HCT116 (cell line): ENCODE measurements around the gene RPS25. TPM values are rescaled to one million over a fixed set of nuclear protein-coding genes. Genes with fewer than 3 reads are reported as not detected.

Experiments
- ATAC-seq: fragments of 200-7000 bp; cut with Tn5 transposase; 2 replicates; pipeline ENCODE4 v1.9.1; 2020; ENCODE audit warnings: mild to moderate bottlenecking, moderate library complexity
- Bru-seq: library from RNA; stranded (reverse); fragments of 400-500 nt; gene quantifications from one replicate; lab custom pipeline; 2021; lab: Mats Ljungman, UMichigan
- BruChase-seq, 2 experiments: library from RNA; stranded (reverse); fragments of 400-500 nt; gene quantifications; one replicate each; lab custom pipeline; 2021; lab: Mats Ljungman, UMichigan
- BruUV-seq: library from RNA; stranded (reverse); fragments of 400-500 nt; replicated peaks from 2 replicates; lab custom pipeline; 2021; lab: Mats Ljungman, UMichigan
- CTCF ChIA-PET: fragments of 300-600 bp; sonication (Branson Sonifier 250); formaldehyde crosslinking; loops from one replicate; lab custom pipeline; 2021; ENCODE audit warnings: antibody characterized with exemption; lab: Charles Lee
- POLR2A ChIA-PET: fragments of 300-600, 350-600 bp; sonication (Branson Sonifier 250); formaldehyde crosslinking; loops from one replicate; lab custom pipeline; 2021; ENCODE audit warnings: antibody characterized with exemption; lab: Charles Lee
- RAD21 ChIA-PET, 2 experiments: fragments of 300-600 bp; sonication (Branson Sonifier 250); formaldehyde crosslinking; loops; one replicate each; lab custom pipeline; 2023; ENCODE audit warnings: low total read pairs in 2 of 2; ENCODE audit not compliant: uncharacterized antibody in 2 of 2, unreplicated experiment in 2 of 2, low non-redundant PET in 1 of 2; lab: Charles Lee
- DNase-seq: peaks from one replicate; pipeline ENCODE4 v3.0.0-alpha.2; 2010; ENCODE audit warnings: low read depth, low spot score
- H2AFZ ChIP-seq: fragments of 200-600 bp; shearing (Covaris generic), sonication (generic); 2 replicates; pipeline ENCODE4 v1.6.1; 2017; ENCODE audit warnings: low read depth, mixed run types, mixed read lengths, antibody characterized with exemption, low read length; ENCODE audit not compliant: poor library complexity, severe bottlenecking
- H3K27ac ChIP-seq: 2 replicates; pipeline ENCODE4 v1.5.1; 2012; ENCODE audit warnings: low read depth, low read length
- H3K27me3 ChIP-seq: fragments of 200-600 bp; sonication (generic); 2 replicates; pipeline ENCODE4 v1.6.1; 2016; ENCODE audit warnings: mixed run types, low read length, mixed read lengths; ENCODE audit not compliant: insufficient read depth
- H3K36me3 ChIP-seq, 2 experiments: fragments of 200-500 bp in 1 of 2; fragments of 200-600 bp in 1 of 2; sonication (Bioruptor generic) in 1 of 2; sonication (generic) in 1 of 2; 2 replicates each; pipeline versions ENCODE4 v1.5.1 to v1.6.1; 2014 to 2016; ENCODE audit warnings: low read length in 2 of 2, inconsistent platforms in 1 of 2, mixed read lengths in 1 of 2, mixed run types in 1 of 2; ENCODE audit not compliant: insufficient read depth in 2 of 2, control insufficient read depth in 1 of 2
- H3K4me1 ChIP-seq, 2 experiments: fragments of 200-600 bp in 1 of 2; sonication (generic) in 1 of 2; 2 replicates each; pipeline versions ENCODE4 v1.5.1 to v1.6.1; 2012 to 2017; ENCODE audit warnings: low read length in 2 of 2, inconsistent platforms in 1 of 2, mild to moderate bottlenecking in 1 of 2, mixed read lengths in 1 of 2, mixed run types in 1 of 2, moderate library complexity in 1 of 2; ENCODE audit not compliant: insufficient read depth in 2 of 2, control insufficient read depth in 1 of 2
- H3K4me2 ChIP-seq: fragments of 200-600 bp; sonication (generic); 2 replicates; pipeline ENCODE4 v1.6.1; 2017; ENCODE audit warnings: mixed run types, low read length, mixed read lengths
- H3K4me3 ChIP-seq, 2 experiments: fragments of 200-600 bp in 1 of 2; sonication (generic) in 1 of 2; replicated peaks in 1 of 2; 2 replicates each; pipeline ENCODE4 v1.5.1; 2011 to 2016; ENCODE audit warnings: low read length in 2 of 2, control low read depth in 1 of 2, low read depth in 1 of 2, mild to moderate bottlenecking in 1 of 2, mixed read lengths in 1 of 2, mixed run types in 1 of 2
- H3K79me2 ChIP-seq: fragments of 200-600 bp; sonication (generic); 2 replicates; pipeline ENCODE4 v1.6.1; 2017; ENCODE audit warnings: mild to moderate bottlenecking, mixed run types, low read length, moderate library complexity, mixed read lengths; ENCODE audit not compliant: insufficient read depth
- H3K9ac ChIP-seq: fragments of 200-600 bp; sonication (generic); 2 replicates; pipeline ENCODE4 v1.6.1; 2016; ENCODE audit warnings: low read length, mixed read lengths
- H3K9me2 ChIP-seq: fragments of 200-600 bp; sonication (generic), shearing (Covaris generic); 2 replicates; pipeline ENCODE4 v1.6.1; 2017; ENCODE audit warnings: mixed run types, mild to moderate bottlenecking, moderate library complexity; ENCODE audit not compliant: insufficient read depth
- H3K9me3 ChIP-seq, 2 experiments: fragments of 200-500 bp in 1 of 2; fragments of 200-600 bp in 1 of 2; sonication (Bioruptor generic) in 1 of 2; sonication (generic) in 1 of 2; 2 replicates each; pipeline ENCODE4 v1.6.1; 2014 to 2017; ENCODE audit warnings: low read length in 2 of 2, mixed read lengths in 2 of 2, inconsistent platforms in 1 of 2, low read depth in 1 of 2, mild to moderate bottlenecking in 1 of 2, mixed run types in 1 of 2, moderate library complexity in 1 of 2; ENCODE audit not compliant: control insufficient read depth in 1 of 2, insufficient read depth in 1 of 2
- H4K20me1 ChIP-seq: fragments of 200-600 bp; sonication (generic), shearing (Covaris generic); 2 replicates; pipeline ENCODE4 v1.6.1; 2017; ENCODE audit warnings: mixed run types, mild to moderate bottlenecking, moderate library complexity; ENCODE audit not compliant: insufficient read depth
- CBX3 ChIP-seq: IDR thresholded peaks from 2 replicates; pipeline ENCODE4 v1.6.1; 2012; ENCODE audit warnings: low read depth
- CEBPB ChIP-seq: IDR thresholded peaks from 2 replicates; pipeline ENCODE4 v1.6.1; 2012; ENCODE audit warnings: low read depth
- EGR1 ChIP-seq: IDR thresholded peaks from 2 replicates; pipeline ENCODE4 v1.6.1; 2012; ENCODE audit warnings: low read depth
- ELF1 ChIP-seq: IDR thresholded peaks from 2 replicates; pipeline ENCODE4 v1.6.1; 2012; ENCODE audit warnings: low read depth, borderline replicate concordance
- EZH2 ChIP-seq: fragments of 200-600 bp; sonication (generic); IDR thresholded peaks from 2 replicates; pipeline ENCODE4 v1.6.1; 2017; ENCODE audit warnings: antibody characterized with exemption, mixed run types
- FOSL1 ChIP-seq: IDR thresholded peaks from 2 replicates; pipeline ENCODE4 v1.6.1; 2012; ENCODE audit warnings: low read depth
- JUND ChIP-seq: IDR thresholded peaks from 2 replicates; pipeline ENCODE4 v1.6.1; 2012
- POLR2A ChIP-seq: IDR thresholded peaks from 2 replicates; pipeline ENCODE4 v1.7.0; 2011; ENCODE audit warnings: borderline replicate concordance; ENCODE audit not compliant: insufficient read depth, insufficient read length; ENCODE audit errors: extremely low read depth
- RAD21 ChIP-seq: IDR thresholded peaks from 2 replicates; pipeline ENCODE4 v1.6.1; 2012; ENCODE audit warnings: low read depth, mild to moderate bottlenecking
- SIN3A ChIP-seq: IDR thresholded peaks from 2 replicates; pipeline ENCODE4 v1.6.1; 2012; ENCODE audit warnings: low read depth
- SP1 ChIP-seq: IDR thresholded peaks from 2 replicates; pipeline ENCODE4 v1.6.1; 2012; ENCODE audit warnings: low read depth
- TCF7L2 ChIP-seq: IDR thresholded peaks from 2 replicates; pipeline ENCODE4 v1.7.0; 2011; ENCODE audit warnings: borderline replicate concordance, inconsistent platforms; ENCODE audit not compliant: insufficient read depth, insufficient read length; ENCODE audit errors: extremely low read depth
- ZFX ChIP-seq: fragments of 450-650 bp; IDR thresholded peaks from 2 replicates; pipeline ENCODE4 v1.6.1; 2017
- ZNF274 ChIP-seq: fragments of 200-500 bp; sonication (Bioruptor generic); IDR thresholded peaks from 2 replicates; pipeline ENCODE4 v1.6.1; 2014; ENCODE audit warnings: mild to moderate bottlenecking, low read depth, low read length, inconsistent platforms
- intact Hi-C: fragments of 100-400 bp; cut with micrococcal nuclease; formaldehyde crosslinking; loops from 2 replicates; pipeline ENCODE4 v1.10.0; 2022
- long read RNA-seq: library from polyadenylated mRNA; unstranded; transcript quantifications from one replicate; pipeline ENCODE4 v2.0.0, GENCODE V29; 2021; ENCODE audit not compliant: unreplicated experiment
- polyA plus RNA-seq: library from polyadenylated mRNA; unstranded; fragments of >200 nt; gene quantifications from 2 replicates; pipeline ENCODE4 v1.2.1, GENCODE V29; 2012; ENCODE audit warnings: missing spikeins
- total RNA-seq: library from RNA; stranded (reverse); gene quantifications from one replicate; pipeline ENCODE4 v1.2.1, GENCODE V29; 2021; ENCODE audit not compliant: unreplicated experiment
- TF ChIP-seq, protein P1 (sequence below), 3 experiments: fragments of 200-600 bp in 1 of 3; sonication (generic) in 1 of 3; IDR thresholded peaks in 2 of 3; conservative IDR thresholded peaks in 1 of 3; 2 replicates each; pipeline ENCODE4 v1.5.1; 2012 to 2017; ENCODE audit warnings: low read depth in 2 of 3, low read length in 2 of 3, antibody characterized with exemption in 1 of 3, borderline replicate concordance in 1 of 3, control low read depth in 1 of 3, mild to moderate bottlenecking in 1 of 3, mixed read lengths in 1 of 3, mixed run types in 1 of 3, moderate library complexity in 1 of 3; ENCODE audit not compliant: insufficient read depth in 1 of 3
- TF ChIP-seq, protein P2 (sequence below): IDR thresholded peaks from 2 replicates; pipeline ENCODE4 v1.6.1; 2012
- TF ChIP-seq, protein P3 (sequence below): IDR thresholded peaks from 2 replicates; pipeline ENCODE4 v1.6.1; 2012
- TF ChIP-seq, protein P4 (sequence below): IDR thresholded peaks from 2 replicates; pipeline ENCODE4 v1.6.1; 2012; ENCODE audit warnings: low read depth

The RPS25 gene
- total RNA-seq = 1,404 TPM
- 647 and 867 TPM in 2 replicates for polyA plus RNA-seq
- Bru-seq, nascent RNA = percentile 100 among the genes with signal in this experiment
- percentile 100 among the genes with signal in this experiment for BruChase-seq, experiment 1, labeled RNA remaining after a 6-hour chase
- percentile 100 among the genes with signal in this experiment for BruChase-seq, experiment 2, labeled RNA remaining after a 2-hour chase
- long read RNA-seq, transcript RPS25-204 (3 exons, 1,462 nt) = major isoform, 920 of 1,595 reads
- long read RNA-seq, transcript RPS25-202 (5 exons, 835 nt) = minor isoform, 551 of 1,595 reads
- long read RNA-seq, transcript RPS25-203 (5 exons, 711 nt) = minor isoform, 8 of 1,595 reads
- long read RNA-seq, partial matches to known transcripts = 83 of 1,595 reads
- long read RNA-seq, other reads (novel, unspliced or antisense) = 32 of 1,595 reads

DNA sequence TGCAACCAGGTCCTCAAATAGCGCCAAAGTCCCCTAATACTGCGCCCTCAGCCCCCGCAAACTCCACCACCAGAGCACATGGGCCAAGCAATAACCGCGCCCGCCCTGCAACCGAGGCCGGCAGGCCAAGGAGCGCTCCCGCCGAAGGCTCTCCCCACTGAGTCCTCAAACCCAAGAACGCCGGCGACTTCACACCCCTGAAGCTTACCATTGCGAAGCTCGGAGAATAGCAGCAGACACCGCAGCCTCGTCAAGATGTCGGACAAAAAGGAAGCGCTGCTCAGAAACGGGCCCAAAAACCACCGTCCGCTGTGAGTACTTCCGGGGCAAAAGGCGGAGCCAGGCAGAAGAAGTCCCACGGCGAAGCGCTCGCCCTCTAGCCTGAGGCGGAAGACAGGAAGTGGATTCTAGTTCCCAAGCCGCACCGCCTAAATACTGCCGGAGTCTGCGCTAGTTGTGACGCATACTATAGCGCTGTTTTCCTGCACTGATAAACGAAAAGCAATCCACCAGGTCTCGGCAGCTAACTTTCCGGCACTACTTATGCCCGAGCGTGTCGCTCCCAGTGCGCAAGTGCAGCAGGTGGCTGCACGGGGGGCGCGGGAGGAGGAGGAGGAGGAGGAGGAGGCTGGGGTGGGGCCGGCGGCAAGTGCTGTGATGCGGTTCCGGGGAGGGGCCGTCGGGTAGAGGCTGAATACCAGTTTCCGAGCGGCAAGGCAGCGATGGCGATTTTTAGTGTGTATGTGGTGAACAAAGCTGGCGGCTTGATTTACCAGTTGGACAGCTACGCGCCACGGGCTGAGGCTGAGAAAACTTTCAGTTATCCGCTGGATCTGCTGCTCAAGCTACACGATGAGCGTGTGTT, at the start of gene RPS25, which contains the start of gene TRAPPC4:
Gene RPS25 (minus strand): TSS at position 270 of the 865 bp plus-strand sequence. CDS start 59 bp downstream, at position 211.
Gene TRAPPC4 (plus strand): TSS at position 693 of the 865 bp plus-strand sequence. CDS start 30 bp downstream, at position 723.
- Histone ChIP-seq H3K79me2 (peaks cover 65% of the 10 kb centered on the region), H3K9me2 (no peaks in the 10 kb centered on the region), H4K20me1 (no peaks in the 10 kb centered on the region), H3K27ac (peak within 1 kb of the TSS; percentile 96), H3K9ac (peak within 1 kb of the TSS; percentile 99), H3K27me3 (no peaks in the 10 kb centered on the region), H3K4me3 (peak within 1 kb of the TSS; percentile 72 to 91), H3K36me3 (peaks cover 30 to 58% of the 10 kb centered on the region in 2 experiments), H2AFZ (no peak within 1 kb of the TSS), H3K9me3 (no peaks in the 10 kb centered on the region), H3K4me2 (peak within 1 kb of the TSS; percentile 70), H3K4me1 (peaks cover 18 to 32% of the 10 kb centered on the region in 2 experiments)
- BruUV-seq = no TSS peak
- ChIA-PET CTCF (no interaction called here), RAD21 (no interaction called here), POLR2A (interaction anchor here (0.6 to 1.8 kb wide), 3 partner anchors 15 to 106 kb away, joined by 3 to 5 read pairs (median 4); no protein-coding TSS in a partner anchor)
- DNase-seq (peak; percentile 94), ATAC-seq (peak; percentile 81)
- intact Hi-C loops = loop anchor here (2.0 to 5.0 kb wide), 2 partner anchors 84 to 106 kb away; no protein-coding TSS in a partner anchor
- TF ChIP-seq CEBPB (no peak), JUND (no peak), TCF7L2 (peak; percentile 88), SP1 (peak; percentile 80), CBX3 (no peak), EGR1 (peak; percentile 72), FOSL1 (no peak), ZNF274 (no peak), RAD21 (no peak), ELF1 (no peak; the same call in 1 of the 2 replicates), POLR2A (peak; percentile 79), ZFX (peak; percentile 57; the same call in 1 of the 2 replicates), SIN3A (peak; percentile 77), EZH2 (no peak)
- TF ChIP-seq, protein P1, sequence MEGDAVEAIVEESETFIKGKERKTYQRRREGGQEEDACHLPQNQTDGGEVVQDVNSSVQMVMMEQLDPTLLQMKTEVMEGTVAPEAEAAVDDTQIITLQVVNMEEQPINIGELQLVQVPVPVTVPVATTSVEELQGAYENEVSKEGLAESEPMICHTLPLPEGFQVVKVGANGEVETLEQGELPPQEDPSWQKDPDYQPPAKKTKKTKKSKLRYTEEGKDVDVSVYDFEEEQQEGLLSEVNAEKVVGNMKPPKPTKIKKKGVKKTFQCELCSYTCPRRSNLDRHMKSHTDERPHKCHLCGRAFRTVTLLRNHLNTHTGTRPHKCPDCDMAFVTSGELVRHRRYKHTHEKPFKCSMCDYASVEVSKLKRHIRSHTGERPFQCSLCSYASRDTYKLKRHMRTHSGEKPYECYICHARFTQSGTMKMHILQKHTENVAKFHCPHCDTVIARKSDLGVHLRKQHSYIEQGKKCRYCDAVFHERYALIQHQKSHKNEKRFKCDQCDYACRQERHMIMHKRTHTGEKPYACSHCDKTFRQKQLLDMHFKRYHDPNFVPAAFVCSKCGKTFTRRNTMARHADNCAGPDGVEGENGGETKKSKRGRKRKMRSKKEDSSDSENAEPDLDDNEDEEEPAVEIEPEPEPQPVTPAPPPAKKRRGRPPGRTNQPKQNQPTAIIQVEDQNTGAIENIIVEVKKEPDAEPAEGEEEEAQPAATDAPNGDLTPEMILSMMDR (IDR thresholded peaks at IDR 0.05 in 2 of 3, conservative IDR thresholded peaks at IDR 0.05 in 1 of 3; ENCODE audit: borderline replicate concordance in 1 of 3, insufficient read depth in 1 of 3, low read depth in 2 of 3, low read length in 2 of 3) = no peak
- TF ChIP-seq, protein P2, sequence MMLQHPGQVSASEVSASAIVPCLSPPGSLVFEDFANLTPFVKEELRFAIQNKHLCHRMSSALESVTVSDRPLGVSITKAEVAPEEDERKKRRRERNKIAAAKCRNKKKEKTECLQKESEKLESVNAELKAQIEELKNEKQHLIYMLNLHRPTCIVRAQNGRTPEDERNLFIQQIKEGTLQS = no peak
- TF ChIP-seq, protein P3, sequence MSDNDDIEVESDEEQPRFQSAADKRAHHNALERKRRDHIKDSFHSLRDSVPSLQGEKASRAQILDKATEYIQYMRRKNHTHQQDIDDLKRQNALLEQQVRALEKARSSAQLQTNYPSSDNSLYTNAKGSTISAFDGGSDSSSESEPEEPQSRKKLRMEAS = peak; percentile 94
- TF ChIP-seq, protein P4, sequence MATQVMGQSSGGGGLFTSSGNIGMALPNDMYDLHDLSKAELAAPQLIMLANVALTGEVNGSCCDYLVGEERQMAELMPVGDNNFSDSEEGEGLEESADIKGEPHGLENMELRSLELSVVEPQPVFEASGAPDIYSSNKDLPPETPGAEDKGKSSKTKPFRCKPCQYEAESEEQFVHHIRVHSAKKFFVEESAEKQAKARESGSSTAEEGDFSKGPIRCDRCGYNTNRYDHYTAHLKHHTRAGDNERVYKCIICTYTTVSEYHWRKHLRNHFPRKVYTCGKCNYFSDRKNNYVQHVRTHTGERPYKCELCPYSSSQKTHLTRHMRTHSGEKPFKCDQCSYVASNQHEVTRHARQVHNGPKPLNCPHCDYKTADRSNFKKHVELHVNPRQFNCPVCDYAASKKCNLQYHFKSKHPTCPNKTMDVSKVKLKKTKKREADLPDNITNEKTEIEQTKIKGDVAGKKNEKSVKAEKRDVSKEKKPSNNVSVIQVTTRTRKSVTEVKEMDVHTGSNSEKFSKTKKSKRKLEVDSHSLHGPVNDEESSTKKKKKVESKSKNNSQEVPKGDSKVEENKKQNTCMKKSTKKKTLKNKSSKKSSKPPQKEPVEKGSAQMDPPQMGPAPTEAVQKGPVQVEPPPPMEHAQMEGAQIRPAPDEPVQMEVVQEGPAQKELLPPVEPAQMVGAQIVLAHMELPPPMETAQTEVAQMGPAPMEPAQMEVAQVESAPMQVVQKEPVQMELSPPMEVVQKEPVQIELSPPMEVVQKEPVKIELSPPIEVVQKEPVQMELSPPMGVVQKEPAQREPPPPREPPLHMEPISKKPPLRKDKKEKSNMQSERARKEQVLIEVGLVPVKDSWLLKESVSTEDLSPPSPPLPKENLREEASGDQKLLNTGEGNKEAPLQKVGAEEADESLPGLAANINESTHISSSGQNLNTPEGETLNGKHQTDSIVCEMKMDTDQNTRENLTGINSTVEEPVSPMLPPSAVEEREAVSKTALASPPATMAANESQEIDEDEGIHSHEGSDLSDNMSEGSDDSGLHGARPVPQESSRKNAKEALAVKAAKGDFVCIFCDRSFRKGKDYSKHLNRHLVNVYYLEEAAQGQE = no peak
